GM10248 (cell line): ENCODE measurements around the gene PARP6.

Experiments
- CTCF ChIA-PET: fragments of 300-600 bp; sonication (Branson Sonifier 250); formaldehyde crosslinking; extraction: SDS; loops from one replicate; lab custom pipeline; 2021; ENCODE audit warnings: antibody characterized with exemption; lab: Yijun Ruan, JAX
- POLR2A ChIA-PET: fragments of 350-650 bp; sonication (Branson Sonifier 250); formaldehyde crosslinking; extraction: SDS; loops from one replicate; lab custom pipeline; 2020; ENCODE audit warnings: antibody characterized with exemption; lab: Yijun Ruan, JAX
- DNase-seq: peaks from one replicate; pipeline ENCODE4 v3.0.0; 2012; ENCODE audit errors: extremely low spot score
- TF ChIP-seq, protein P1 (sequence below): IDR thresholded peaks from 2 replicates; pipeline ENCODE4 v1.5.1; 2012; ENCODE audit warnings: mild to moderate bottlenecking, low read depth; ENCODE audit errors: extremely low read depth, missing control alignments, control extremely low read depth

Gene PARP6

DNA sequence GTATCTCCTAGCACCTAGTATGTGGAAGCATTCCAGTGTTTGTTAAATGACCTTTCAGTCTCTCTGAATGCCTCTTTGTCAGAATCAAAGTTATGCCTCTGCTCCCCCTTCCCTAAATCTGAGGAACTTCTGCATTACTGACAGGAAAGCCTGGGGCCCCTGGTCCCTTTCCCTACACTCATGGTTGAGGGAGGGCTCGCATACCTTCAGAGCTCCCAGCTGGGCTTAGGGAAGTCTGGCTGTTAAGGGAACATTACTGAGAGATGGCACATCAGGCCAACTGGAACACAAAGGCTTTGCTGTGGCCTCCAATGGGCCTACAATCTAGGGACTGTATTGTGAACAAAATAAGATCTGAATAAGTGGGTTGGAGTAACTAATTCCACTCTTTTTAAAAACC is 51.7 kb downstream of the PARP6 start:
- TF ChIP-seq, protein P1, sequence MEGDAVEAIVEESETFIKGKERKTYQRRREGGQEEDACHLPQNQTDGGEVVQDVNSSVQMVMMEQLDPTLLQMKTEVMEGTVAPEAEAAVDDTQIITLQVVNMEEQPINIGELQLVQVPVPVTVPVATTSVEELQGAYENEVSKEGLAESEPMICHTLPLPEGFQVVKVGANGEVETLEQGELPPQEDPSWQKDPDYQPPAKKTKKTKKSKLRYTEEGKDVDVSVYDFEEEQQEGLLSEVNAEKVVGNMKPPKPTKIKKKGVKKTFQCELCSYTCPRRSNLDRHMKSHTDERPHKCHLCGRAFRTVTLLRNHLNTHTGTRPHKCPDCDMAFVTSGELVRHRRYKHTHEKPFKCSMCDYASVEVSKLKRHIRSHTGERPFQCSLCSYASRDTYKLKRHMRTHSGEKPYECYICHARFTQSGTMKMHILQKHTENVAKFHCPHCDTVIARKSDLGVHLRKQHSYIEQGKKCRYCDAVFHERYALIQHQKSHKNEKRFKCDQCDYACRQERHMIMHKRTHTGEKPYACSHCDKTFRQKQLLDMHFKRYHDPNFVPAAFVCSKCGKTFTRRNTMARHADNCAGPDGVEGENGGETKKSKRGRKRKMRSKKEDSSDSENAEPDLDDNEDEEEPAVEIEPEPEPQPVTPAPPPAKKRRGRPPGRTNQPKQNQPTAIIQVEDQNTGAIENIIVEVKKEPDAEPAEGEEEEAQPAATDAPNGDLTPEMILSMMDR, result no peak
- POLR2A ChIA-PET, result interaction anchor here (2.0 kb wide), 1 partner anchor 10 kb away, joined by 9 read pairs; the partner anchor contains the start of gene PKM
- DNase-seq, result no peak
- CTCF ChIA-PET, result interaction anchor here (0.8 to 1.5 kb wide), 4 partner anchors 9 to 440 kb away, joined by 3 to 7 read pairs (median 4); no protein-coding TSS in a partner anchor

GRCh38 chr15:72217216-72217615 is 55.1 kb downstream of the PARP6 start:
- TF ChIP-seq, protein P1, result no peak
- ChIA-PET CTCF (interaction anchor here (1.2 to 3.7 kb wide), 5 partner anchors 10 to 90 kb away, joined by 3 to 28 read pairs (median 11); partner anchors contain the start of gene GRAMD2A), POLR2A (interaction anchor here (0.6 to 0.9 kb wide), 2 partner anchors 11 to 12 kb away, joined by 3 read pairs; no protein-coding TSS in a partner anchor)
- DNase-seq, result no peak

GRCh38 chr15:72216079-72216478 is 56.3 kb downstream of the PARP6 start:
- ChIA-PET POLR2A (no interaction called here), CTCF (interaction anchor here (1.3 to 3.7 kb wide), 5 partner anchors 11 to 18 kb away, joined by 3 to 28 read pairs (median 11); partner anchors contain the start of gene GRAMD2A)
- no peak for DNase-seq
- TF ChIP-seq, protein P1, result no peak

DNA sequence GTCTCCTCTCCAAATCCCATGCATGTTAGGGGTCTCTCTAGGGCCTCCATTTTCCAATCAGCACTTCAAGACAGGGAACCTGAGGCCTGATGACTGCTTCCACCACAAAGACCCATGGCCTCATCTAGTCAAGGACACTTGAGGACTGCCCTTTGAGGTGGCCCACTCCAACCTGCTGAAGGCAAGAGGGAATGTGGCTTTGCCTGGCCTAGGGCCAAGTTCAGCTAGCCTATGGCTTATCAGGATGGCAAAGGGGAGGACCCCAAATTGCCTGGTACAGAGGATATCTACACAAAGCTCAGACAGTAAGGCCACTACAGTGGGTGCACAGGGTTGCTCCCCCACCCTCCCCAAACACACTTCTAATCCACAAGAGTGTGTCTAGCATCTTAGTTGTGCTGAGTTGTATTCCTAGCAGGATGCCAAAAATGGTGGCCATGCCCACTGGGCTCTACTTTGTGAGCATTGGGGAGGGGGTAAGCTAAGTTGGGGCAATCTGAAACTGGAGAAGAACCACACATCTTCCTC is 64.7 kb downstream of the PARP6 start:
- CTCF ChIA-PET, result interaction anchor here (1.4 to 2.7 kb wide), 2 partner anchors 9 to 19 kb away, joined by 5 to 15 read pairs; no protein-coding TSS in a partner anchor
- POLR2A ChIA-PET, result interaction anchor here (1.1 kb wide), 1 partner anchor 19 kb away, joined by 3 read pairs; no protein-coding TSS in a partner anchor

DNA sequence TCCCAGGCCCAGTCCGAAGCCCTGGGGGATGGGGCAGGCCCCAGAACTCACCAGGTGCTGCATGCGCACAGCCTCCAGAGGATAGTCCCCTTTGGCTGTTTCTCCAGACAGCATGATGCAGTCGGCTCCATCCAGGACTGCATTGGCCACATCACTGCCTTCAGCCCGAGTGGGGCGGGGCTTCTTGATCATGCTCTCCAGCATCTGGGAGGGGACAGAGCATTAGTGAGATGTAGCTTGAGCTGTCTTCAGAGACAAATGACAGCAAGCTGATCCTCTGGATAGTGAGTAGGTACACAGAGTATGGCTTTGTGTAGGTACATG is 65.7 kb downstream of the PARP6 start:
- ChIA-PET POLR2A (no interaction called here), CTCF (interaction anchor here (1.4 to 1.9 kb wide), 2 partner anchors 10 to 20 kb away, joined by 5 to 6 read pairs; no protein-coding TSS in a partner anchor)
- TF ChIP-seq, protein P1, result no peak
- no peak for DNase-seq

More for the DNA sequence above, 64.7 kb downstream of the PARP6 start:
- DNase-seq, result no peak
- TF ChIP-seq, protein P1, result no peak

DNA sequence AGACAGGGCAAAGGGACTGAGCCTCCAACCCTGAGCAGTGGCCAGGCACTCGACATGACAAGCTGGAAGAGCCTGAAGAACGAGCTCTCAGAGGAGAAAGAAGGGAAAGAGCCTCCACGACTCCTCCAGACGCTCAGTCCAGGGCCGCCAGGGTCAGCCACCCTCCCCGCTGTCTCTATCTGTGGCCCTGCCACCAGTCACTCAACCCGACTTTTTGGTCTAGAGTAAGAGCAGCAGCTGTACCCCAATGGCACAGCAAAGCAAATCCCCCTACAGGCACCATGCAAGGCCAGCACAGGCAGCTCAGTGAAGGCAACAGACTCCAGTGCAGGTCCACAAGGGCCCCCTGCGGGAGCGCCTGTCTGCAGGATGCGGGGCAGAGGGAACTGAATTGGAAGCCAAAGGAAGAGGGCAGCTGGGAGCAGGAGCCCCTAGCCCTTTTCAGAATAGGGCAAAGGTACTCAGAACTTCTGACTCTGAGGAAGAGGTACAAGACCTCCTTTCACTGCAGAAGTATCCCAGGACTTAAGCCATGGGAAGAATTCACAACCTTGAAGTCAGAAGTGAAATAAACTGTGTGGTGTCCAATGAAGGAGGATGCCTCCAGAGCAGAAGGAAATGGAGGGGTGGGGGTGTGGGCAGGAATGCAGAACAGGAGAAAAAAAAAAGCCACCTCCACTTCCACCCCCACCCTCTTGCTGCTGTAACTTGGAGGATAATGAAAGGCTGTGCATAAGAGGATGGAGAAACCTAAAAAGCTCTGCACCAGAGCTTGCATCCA is 66.3 kb downstream of the PARP6 start:
- no peak for DNase-seq
- POLR2A ChIA-PET, result interaction anchor here (1.1 kb wide), 1 partner anchor 11 kb away, joined by 3 read pairs; no protein-coding TSS in a partner anchor
- CTCF ChIA-PET, result interaction anchor here (1.4 to 1.9 kb wide), 2 partner anchors 11 to 21 kb away, joined by 5 to 6 read pairs; no protein-coding TSS in a partner anchor
- TF ChIP-seq, protein P1, result no peak
